ENCODE data around the gene CLGN.

CLGN gene

GRCh38 chr4:140408974-140409373, 18.5 kb downstream of the CLGN start:
- Histone ChIP-seq H3K9me3 (replicated peaks in 1 of 2; ENCODE audit: control insufficient read depth in 2 of 2, insufficient read depth in 1 of 2, low read depth in 1 of 2, low read length in 2 of 2) (no peaks in the 10 kb centered on the region), H3K18ac (ENCODE audit: low read length) (no peak overlapping the region), H2BK5ac (ENCODE audit: low read length) (no peak overlapping the region), H4K91ac (ENCODE audit: low read depth, low read length, poor library complexity) (no peak overlapping the region), H3K4me2 (ENCODE audit: insufficient read depth, low read length, poor library complexity, severe bottlenecking) (no peak overlapping the region), H3K27me3 (ENCODE audit: control insufficient read depth in 3 of 3, insufficient read depth in 3 of 3, low read depth in 1 of 3, low read length in 3 of 3) (no peaks in the 10 kb centered on the region), H2AFZ (ENCODE audit: low read length) (no peak overlapping the region), H3K36me3 (replicated peaks in 1 of 2; ENCODE audit: control insufficient read depth in 2 of 2, insufficient read depth in 2 of 2, low read length in 2 of 2) (no peaks in the 10 kb centered on the region), H2BK15ac (ENCODE audit: low read length) (no peak overlapping the region), H2BK120ac (ENCODE audit: low read depth, low read length) (no peak overlapping the region), H3K4ac (ENCODE audit: low read length) (no peak overlapping the region), H3K4me3 (ENCODE audit: low read length in 2 of 2) (no peak overlapping the region), H4K8ac (ENCODE audit: low read depth, low read length) (no peak overlapping the region), H2AK5ac (ENCODE audit: low read depth, low read length) (no peak overlapping the region), H3K9ac (ENCODE audit: low read depth, low read length, poor library complexity) (no peak overlapping the region), H3K79me1 (ENCODE audit: low read depth, low read length) (no peaks in the 10 kb centered on the region), H3K23ac (ENCODE audit: low read depth, low read length, poor library complexity) (no peak overlapping the region), H3K27ac (replicated peaks; ENCODE audit: low read length) (no peak overlapping the region), H3K4me1 (ENCODE audit: control insufficient read depth in 2 of 2, insufficient read depth in 1 of 2, low read depth in 1 of 2, low read length in 2 of 2) (no peaks in the 10 kb centered on the region), H2BK12ac (ENCODE audit: low read length) (no peak overlapping the region), H3K14ac (ENCODE audit: low read length) (no peak overlapping the region)
- no CpG with 5 or more reads among the region's 1 CpG for WGBS, 2 donors (ENCODE audit: extremely low coverage in 2 of 2, insufficient read length in 2 of 2, insufficient replicate concordance in 1 of 2)
- no peak for DNase-seq (ENCODE audit: low spot score)

- Histone ChIP-seq H3K4ac (ENCODE audit: low read length) (no peak overlapping the region), H3K9ac (ENCODE audit: low read depth, low read length, poor library complexity) (no peak overlapping the region), H3K27ac (replicated peaks; ENCODE audit: low read length) (no peak overlapping the region), H2BK5ac (ENCODE audit: low read length) (no peak overlapping the region), H3K23ac (ENCODE audit: low read depth, low read length, poor library complexity) (no peak overlapping the region), H2AFZ (ENCODE audit: low read length) (no peak overlapping the region), H3K79me1 (ENCODE audit: low read depth, low read length) (no peaks in the 10 kb centered on the region), H2BK120ac (ENCODE audit: low read depth, low read length) (no peak overlapping the region), H3K4me1 (ENCODE audit: control insufficient read depth in 2 of 2, insufficient read depth in 1 of 2, low read depth in 1 of 2, low read length in 2 of 2) (no peaks in the 10 kb centered on the region), H3K14ac (ENCODE audit: low read length) (no peak overlapping the region), H2BK15ac (ENCODE audit: low read length) (no peak overlapping the region), H3K18ac (ENCODE audit: low read length) (no peak overlapping the region), H3K27me3 (ENCODE audit: control insufficient read depth in 3 of 3, insufficient read depth in 3 of 3, low read depth in 1 of 3, low read length in 3 of 3) (no peaks in the 10 kb centered on the region), H4K91ac (ENCODE audit: low read depth, low read length, poor library complexity) (no peak overlapping the region), H3K4me3 (ENCODE audit: low read length in 2 of 2) (no peak overlapping the region), H2AK5ac (ENCODE audit: low read depth, low read length) (no peak overlapping the region), H2BK12ac (ENCODE audit: low read length) (no peak overlapping the region), H3K9me3 (replicated peaks in 1 of 2; ENCODE audit: control insufficient read depth in 2 of 2, insufficient read depth in 1 of 2, low read depth in 1 of 2, low read length in 2 of 2) (no peaks in the 10 kb centered on the region), H3K4me2 (ENCODE audit: insufficient read depth, low read length, poor library complexity, severe bottlenecking) (no peak overlapping the region), H4K8ac (ENCODE audit: low read depth, low read length) (no peak overlapping the region), H3K36me3 (replicated peaks in 1 of 2; ENCODE audit: control insufficient read depth in 2 of 2, insufficient read depth in 2 of 2, low read length in 2 of 2) (no peaks in the 10 kb centered on the region)
- no peak for DNase-seq (ENCODE audit: low spot score)
Measured at GRCh38 chr4:140406292-140406691, 21.2 kb downstream of the CLGN start.

- H2AFZ ChIP-seq (ENCODE audit: low read length) = no peak overlapping the region
- no peaks in the 10 kb centered on the region for H3K9me3 ChIP-seq (replicated peaks in 1 of 2; ENCODE audit: control insufficient read depth in 2 of 2, insufficient read depth in 1 of 2, low read depth in 1 of 2, low read length in 2 of 2)
- no peak overlapping the region for H3K18ac ChIP-seq (ENCODE audit: low read length)
- H3K23ac ChIP-seq (ENCODE audit: low read depth, low read length, poor library complexity) = no peak overlapping the region
- no peaks in the 10 kb centered on the region for H3K79me1 ChIP-seq (ENCODE audit: low read depth, low read length)
- H2BK120ac ChIP-seq (ENCODE audit: low read depth, low read length) = no peak overlapping the region
- no peak overlapping the region for H4K8ac ChIP-seq (ENCODE audit: low read depth, low read length)
- H4K91ac ChIP-seq (ENCODE audit: low read depth, low read length, poor library complexity) = no peak overlapping the region
- no peak overlapping the region for H3K14ac ChIP-seq (ENCODE audit: low read length)
- no CpG with 5 or more reads among the region's 2 CpGs for WGBS, 2 donors (ENCODE audit: extremely low coverage in 2 of 2, insufficient read length in 2 of 2, insufficient replicate concordance in 1 of 2)
- H2AK5ac ChIP-seq (ENCODE audit: low read depth, low read length) = no peak overlapping the region
- no peak overlapping the region for H2BK12ac ChIP-seq (ENCODE audit: low read length)
- no peaks in the 10 kb centered on the region for H3K4me1 ChIP-seq (ENCODE audit: control insufficient read depth in 2 of 2, insufficient read depth in 1 of 2, low read depth in 1 of 2, low read length in 2 of 2)
- H2BK15ac ChIP-seq (ENCODE audit: low read length) = no peak overlapping the region
- H3K36me3 ChIP-seq (replicated peaks in 1 of 2; ENCODE audit: control insufficient read depth in 2 of 2, insufficient read depth in 2 of 2, low read length in 2 of 2) = peaks cover 0 to 5% of the 10 kb centered on the region in 2 donors
- H3K27ac ChIP-seq (replicated peaks; ENCODE audit: low read length) = no peak overlapping the region
- H3K9ac ChIP-seq (ENCODE audit: low read depth, low read length, poor library complexity) = no peak overlapping the region
- H3K4me2 ChIP-seq (ENCODE audit: insufficient read depth, low read length, poor library complexity, severe bottlenecking) = no peak overlapping the region
- no peak overlapping the region for H3K4me3 ChIP-seq (ENCODE audit: low read length in 2 of 2)
- no peak overlapping the region for H2BK5ac ChIP-seq (ENCODE audit: low read length)
- no peak overlapping the region for H3K4ac ChIP-seq (ENCODE audit: low read length)
- no peaks in the 10 kb centered on the region for H3K27me3 ChIP-seq (ENCODE audit: control insufficient read depth in 3 of 3, insufficient read depth in 3 of 3, low read depth in 1 of 3, low read length in 3 of 3)
- no peak for DNase-seq (ENCODE audit: low spot score)
Measured at GRCh38 chr4:140400111-140400510, 27.3 kb downstream of the CLGN start.

GRCh38 chr4:140395668-140396067, 31.8 kb downstream of the CLGN start:
- H3K4me3 ChIP-seq (ENCODE audit: low read length in 2 of 2) = no peak overlapping the region
- no peak overlapping the region for H3K23ac ChIP-seq (ENCODE audit: low read depth, low read length, poor library complexity)
- H3K27me3 ChIP-seq (ENCODE audit: control insufficient read depth in 3 of 3, insufficient read depth in 3 of 3, low read depth in 1 of 3, low read length in 3 of 3) = no peaks in the 10 kb centered on the region
- H3K36me3 ChIP-seq (replicated peaks in 1 of 2; ENCODE audit: control insufficient read depth in 2 of 2, insufficient read depth in 2 of 2, low read length in 2 of 2) = peaks cover 0 to 5% of the 10 kb centered on the region in 2 donors
- no peak overlapping the region for H2BK120ac ChIP-seq (ENCODE audit: low read depth, low read length)
- no peak overlapping the region for H2BK15ac ChIP-seq (ENCODE audit: low read length)
- DNase-seq (ENCODE audit: low spot score) = no peak
- no peak overlapping the region for H3K14ac ChIP-seq (ENCODE audit: low read length)
- H3K9ac ChIP-seq (ENCODE audit: low read depth, low read length, poor library complexity) = no peak overlapping the region
- H2AFZ ChIP-seq (ENCODE audit: low read length) = no peak overlapping the region
- H3K4ac ChIP-seq (ENCODE audit: low read length) = no peak overlapping the region
- H4K91ac ChIP-seq (ENCODE audit: low read depth, low read length, poor library complexity) = no peak overlapping the region
- no peak overlapping the region for H4K8ac ChIP-seq (ENCODE audit: low read depth, low read length)
- no peak overlapping the region for H3K18ac ChIP-seq (ENCODE audit: low read length)
- H2BK12ac ChIP-seq (ENCODE audit: low read length) = no peak overlapping the region
- no peak overlapping the region for H3K27ac ChIP-seq (replicated peaks; ENCODE audit: low read length)
- no peak overlapping the region for H2BK5ac ChIP-seq (ENCODE audit: low read length)
- H3K79me1 ChIP-seq (ENCODE audit: low read depth, low read length) = no peaks in the 10 kb centered on the region
- no peak overlapping the region for H2AK5ac ChIP-seq (ENCODE audit: low read depth, low read length)
- WGBS, 2 donors (ENCODE audit: extremely low coverage in 2 of 2, insufficient read length in 2 of 2, insufficient replicate concordance in 1 of 2) = no CpG with 5 or more reads among the region's 5 CpGs
- no peaks in the 10 kb centered on the region for H3K4me1 ChIP-seq (ENCODE audit: control insufficient read depth in 2 of 2, insufficient read depth in 1 of 2, low read depth in 1 of 2, low read length in 2 of 2)
- no peaks in the 10 kb centered on the region for H3K9me3 ChIP-seq (replicated peaks in 1 of 2; ENCODE audit: control insufficient read depth in 2 of 2, insufficient read depth in 1 of 2, low read depth in 1 of 2, low read length in 2 of 2)
- H3K4me2 ChIP-seq (ENCODE audit: insufficient read depth, low read length, poor library complexity, severe bottlenecking) = no peak overlapping the region
